Measurements from ENCODE around the gene CEMP1. TPM values are rescaled to one million over a fixed set of nuclear protein-coding genes. Genes with fewer than 3 reads are reported as not detected.

CEMP1 gene
- not detected in 2 replicates for total RNA-seq

GRCh38 chr16:2531371-2531695 lies at the start of gene CEMP1:
TSS of gene CEMP1 (minus strand) at chr16:2531408. CDS start at chr16:2531073, 335 bp downstream.

GRCh38 chr16:2537451-2538379 lies 6.5 kb upstream of the CEMP1 start, which contains the start of gene PDPK1:
TSS of gene PDPK1 (plus strand) at chr16:2538021. CDS start at chr16:2538113, 92 bp downstream.

GRCh38 chr16:2520097-2520783 lies 11.0 kb downstream of the CEMP1 start, which contains the start of gene AMDHD2:
TSS of gene AMDHD2 (plus strand) at chr16:2520371. CDS start at chr16:2520459, 88 bp downstream.

GRCh38 chr16:2513405-2514332 lies 17.5 kb downstream of the CEMP1 start, which contains the start of gene ATP6V0C:
TSS of gene ATP6V0C (plus strand) at chr16:2513952. CDS start at chr16:2514104, 152 bp downstream.

Small RNA genes lying within 50 kb of the gene (small RNA-seq; reads per million reads assigned to genes)
- gene AC093525.1 (not detected), gene MIR3178 (not detected)

Other genes starting within 250 kb of the CEMP1 start
- 1.6 and 2.5 TPM in 2 replicates for gene ABCA3, start 190.7 kb downstream of the CEMP1 start, total RNA-seq
- 9.9 and 11.9 TPM in 2 replicates for gene CCNF, start 102.0 kb downstream of the CEMP1 start, total RNA-seq
- gene TEDC2, start 71.3 kb downstream of the CEMP1 start, total RNA-seq = 1.8 TPM in 2 replicates
- gene NTN3, start 60.1 kb downstream of the CEMP1 start, total RNA-seq = 0.13 and 0.76 TPM in 2 replicates
- 14.3 and 17.1 TPM in 2 replicates for gene TBC1D24, start 56.3 kb downstream of the CEMP1 start, total RNA-seq
- 31.6 and 35.9 TPM in 2 replicates for gene ATP6V0C, start 17.5 kb downstream of the CEMP1 start, total RNA-seq
- 28.1 and 36.8 TPM in 2 replicates for gene AMDHD2, start 11.0 kb downstream of the CEMP1 start, total RNA-seq
- gene PDPK1, start 6.6 kb upstream of the CEMP1 start, total RNA-seq = 17.2 and 20.6 TPM in 2 replicates
- 17.5 and 22.3 TPM in 2 replicates for gene KCTD5, start 151.1 kb upstream of the CEMP1 start, total RNA-seq
- 1.1 and 1.3 TPM in 2 replicates for gene PRSS27, start 188.8 kb upstream of the CEMP1 start, total RNA-seq
- 82.6 and 88.5 TPM in 2 replicates for gene SRRM2, start 221.2 kb upstream of the CEMP1 start, total RNA-seq
- 163 and 314 TPM in 2 replicates for gene ELOB, start 245.9 kb upstream of the CEMP1 start, total RNA-seq

Data from articular chondrocyte of knee joint (primary cell).